ENCODE measurements around the gene TRIOBP. TPM values are rescaled to one million over a fixed set of nuclear protein-coding genes. Genes with fewer than 3 reads are reported as not detected.
A peak's percentile ranks its signal among the peaks of the same experiment; 100 is the strongest.

The TRIOBP gene
- total RNA-seq, result 85.0 TPM
- long read RNA-seq, transcript TRIOBP-203 (14 exons, 2,324 nt), result major isoform, 283 of 476 reads
- long read RNA-seq, partial matches to known transcripts, result 80 of 476 reads
- long read RNA-seq, other reads (novel, unspliced or antisense), result 109 of 476 reads

DNA sequence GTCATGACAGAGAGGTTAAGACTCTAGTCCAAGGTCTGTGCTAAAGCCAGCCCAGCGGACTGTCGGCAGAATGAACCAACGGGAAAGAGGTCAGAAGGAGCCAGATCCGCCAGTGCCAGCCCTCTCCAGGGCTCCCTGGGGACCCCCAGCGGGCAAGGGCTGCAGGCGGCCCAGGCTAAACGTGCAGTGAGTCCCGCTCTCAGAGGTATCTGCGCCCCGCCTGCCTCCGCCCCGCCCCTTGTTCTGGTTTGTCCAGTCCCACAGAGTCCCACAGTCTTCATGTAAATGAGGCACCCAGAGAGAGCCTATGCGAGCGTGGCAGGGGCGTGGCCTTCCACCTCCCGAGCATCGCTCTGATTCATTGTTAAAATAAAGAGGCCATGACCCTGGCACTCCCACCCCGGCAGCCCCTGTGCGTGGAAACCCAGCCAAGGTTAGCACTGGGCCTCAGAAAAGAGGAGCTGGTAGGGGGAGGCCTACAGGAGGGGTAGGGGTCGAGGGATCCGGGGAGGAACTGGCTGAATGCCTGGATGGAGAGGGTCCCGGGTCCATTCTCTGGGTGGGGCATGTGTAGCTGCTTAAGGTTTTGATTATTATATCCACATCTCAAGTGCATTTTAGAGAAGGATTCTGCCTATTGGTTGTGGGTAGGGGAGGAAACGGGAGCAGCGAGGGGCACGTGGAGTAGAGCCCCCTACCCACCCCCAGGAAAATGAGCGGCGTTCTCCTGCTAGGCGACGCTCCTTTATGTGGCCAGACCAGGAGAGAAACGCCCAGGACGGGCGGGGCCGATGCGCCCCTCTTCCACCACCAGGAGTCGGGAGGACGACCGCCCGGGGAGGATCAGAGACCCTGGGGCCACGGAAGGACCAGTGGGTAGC, at the start of gene TRIOBP:
TRIOBP (plus strand) TSS at position 392 of the 881 bp plus-strand sequence. CDS start 4,318 bp downstream, outside the sequence.
- Histone ChIP-seq H3K27me3 (no peaks in the 10 kb centered on the region), H3K27ac (no peak within 1 kb of the TSS), H3K4me1 (peaks cover 20% of the 10 kb centered on the region), H3K4me3 (peak within 1 kb of the TSS; percentile 28), H3K9me3 (no peaks in the 10 kb centered on the region), H3K36me3 (peaks cover 18% of the 10 kb centered on the region)
- peak; percentile 98 for ATAC-seq
- DNase-seq, result peak; percentile 97
- TF ChIP-seq, protein P1, sequence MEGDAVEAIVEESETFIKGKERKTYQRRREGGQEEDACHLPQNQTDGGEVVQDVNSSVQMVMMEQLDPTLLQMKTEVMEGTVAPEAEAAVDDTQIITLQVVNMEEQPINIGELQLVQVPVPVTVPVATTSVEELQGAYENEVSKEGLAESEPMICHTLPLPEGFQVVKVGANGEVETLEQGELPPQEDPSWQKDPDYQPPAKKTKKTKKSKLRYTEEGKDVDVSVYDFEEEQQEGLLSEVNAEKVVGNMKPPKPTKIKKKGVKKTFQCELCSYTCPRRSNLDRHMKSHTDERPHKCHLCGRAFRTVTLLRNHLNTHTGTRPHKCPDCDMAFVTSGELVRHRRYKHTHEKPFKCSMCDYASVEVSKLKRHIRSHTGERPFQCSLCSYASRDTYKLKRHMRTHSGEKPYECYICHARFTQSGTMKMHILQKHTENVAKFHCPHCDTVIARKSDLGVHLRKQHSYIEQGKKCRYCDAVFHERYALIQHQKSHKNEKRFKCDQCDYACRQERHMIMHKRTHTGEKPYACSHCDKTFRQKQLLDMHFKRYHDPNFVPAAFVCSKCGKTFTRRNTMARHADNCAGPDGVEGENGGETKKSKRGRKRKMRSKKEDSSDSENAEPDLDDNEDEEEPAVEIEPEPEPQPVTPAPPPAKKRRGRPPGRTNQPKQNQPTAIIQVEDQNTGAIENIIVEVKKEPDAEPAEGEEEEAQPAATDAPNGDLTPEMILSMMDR (IDR thresholded peaks at IDR 0.05), result peak; percentile 54
- intact Hi-C loops (cut with DNase I), result no loop called here

- no peak overlapping the region for H3K27ac ChIP-seq
- no peak overlapping the region for H3K4me3 ChIP-seq
- TF ChIP-seq, protein P1 (IDR thresholded peaks at IDR 0.05), result no peak
- no peaks in the 10 kb centered on the region for H3K4me1 ChIP-seq
- H3K9me3 ChIP-seq, result no peaks in the 10 kb centered on the region
- no peaks in the 10 kb centered on the region for H3K27me3 ChIP-seq
- peaks cover 31% of the 10 kb centered on the region for H3K36me3 ChIP-seq
- intact Hi-C loops (cut with DNase I), result loop anchor here (10.0 kb wide), 1 partner anchor 137 kb away; no protein-coding TSS in a partner anchor
- DNase-seq (no peak), ATAC-seq (no peak)
These were observed 49.5 kb upstream of the TRIOBP start for GRCh38 chr22:37647317-37647716.

- H3K4me1 ChIP-seq, result no peaks in the 10 kb centered on the region
- intact Hi-C loops (cut with DNase I), result loop anchor here (10.0 kb wide), 1 partner anchor 137 kb away; no protein-coding TSS in a partner anchor
- ATAC-seq (no peak), DNase-seq (no peak)
- no peak overlapping the region for H3K4me3 ChIP-seq
- H3K9me3 ChIP-seq, result no peaks in the 10 kb centered on the region
- TF ChIP-seq, protein P1 (IDR thresholded peaks at IDR 0.05), result no peak
- H3K27me3 ChIP-seq, result no peaks in the 10 kb centered on the region
- peaks cover 37% of the 10 kb centered on the region for H3K36me3 ChIP-seq
- H3K27ac ChIP-seq, result no peak overlapping the region
These were observed 48.9 kb upstream of the TRIOBP start for GRCh38 chr22:37647928-37648327.

DNA sequence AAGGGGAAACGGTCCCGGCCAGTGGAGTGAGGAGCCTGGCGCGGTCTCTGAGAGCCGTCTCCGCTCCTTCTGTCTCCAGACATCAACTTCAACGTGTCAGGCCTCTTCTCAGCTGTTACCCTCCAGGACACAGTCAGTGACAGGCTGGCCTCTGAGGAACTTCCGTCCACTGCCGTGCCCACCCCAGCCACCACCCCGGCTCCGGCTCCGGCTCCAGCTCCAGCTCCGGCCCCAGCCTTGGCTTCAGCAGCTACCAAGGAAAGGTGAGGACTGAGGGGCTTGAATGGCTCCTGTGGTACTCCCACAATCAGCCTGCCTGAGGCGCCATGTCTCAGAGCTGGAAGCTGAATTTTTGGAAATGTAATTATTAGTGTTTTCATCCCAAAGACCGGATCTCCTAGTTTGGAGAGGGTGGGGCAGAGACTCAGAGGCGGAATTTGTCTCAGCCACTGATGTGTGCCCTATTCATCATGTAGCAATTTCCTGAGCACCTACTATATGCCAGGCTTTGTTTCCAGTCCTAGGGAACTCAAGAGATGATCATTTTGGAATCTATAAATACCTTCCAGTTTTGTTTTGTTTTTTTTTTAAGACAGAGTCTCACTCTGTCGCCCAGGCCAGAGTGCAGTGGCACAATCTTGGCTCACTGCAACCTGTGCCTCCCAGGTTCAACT, 46.2 kb upstream of the TRIOBP start:
- Histone ChIP-seq H3K27ac (no peak overlapping the region), H3K4me1 (no peaks in the 10 kb centered on the region), H3K27me3 (no peaks in the 10 kb centered on the region), H3K36me3 (peaks cover 49% of the 10 kb centered on the region), H3K9me3 (no peaks in the 10 kb centered on the region), H3K4me3 (no peak overlapping the region)
- intact Hi-C loops (cut with DNase I), result no loop called here
- TF ChIP-seq, protein P1 (IDR thresholded peaks at IDR 0.05), result no peak
- no peak for ATAC-seq
- DNase-seq, result no peak

- Histone ChIP-seq H3K4me3 (no peak overlapping the region), H3K9me3 (no peaks in the 10 kb centered on the region), H3K27me3 (no peaks in the 10 kb centered on the region), H3K36me3 (peaks cover 36% of the 10 kb centered on the region), H3K4me1 (peaks cover 11% of the 10 kb centered on the region), H3K27ac (no peak overlapping the region)
- ATAC-seq (no peak), DNase-seq (no peak)
- intact Hi-C loops (cut with DNase I), result no loop called here
- TF ChIP-seq, protein P1 (IDR thresholded peaks at IDR 0.05), result no peak
These were observed 42.1 kb upstream of the TRIOBP start for GRCh38 chr22:37654563-37655251.
